HG03571 (cell line): Measurements from ENCODE around the gene CLDN12.
A peak's percentile ranks its signal among the peaks of the same experiment; 100 is the strongest.

Experiments used
- ATAC-seq: cut with Tn5 transposase; IDR thresholded peaks from one replicate; pipeline ENCODE4 v1.9.1; 2021; ENCODE audit not compliant: unreplicated experiment

The CLDN12 gene

DNA sequence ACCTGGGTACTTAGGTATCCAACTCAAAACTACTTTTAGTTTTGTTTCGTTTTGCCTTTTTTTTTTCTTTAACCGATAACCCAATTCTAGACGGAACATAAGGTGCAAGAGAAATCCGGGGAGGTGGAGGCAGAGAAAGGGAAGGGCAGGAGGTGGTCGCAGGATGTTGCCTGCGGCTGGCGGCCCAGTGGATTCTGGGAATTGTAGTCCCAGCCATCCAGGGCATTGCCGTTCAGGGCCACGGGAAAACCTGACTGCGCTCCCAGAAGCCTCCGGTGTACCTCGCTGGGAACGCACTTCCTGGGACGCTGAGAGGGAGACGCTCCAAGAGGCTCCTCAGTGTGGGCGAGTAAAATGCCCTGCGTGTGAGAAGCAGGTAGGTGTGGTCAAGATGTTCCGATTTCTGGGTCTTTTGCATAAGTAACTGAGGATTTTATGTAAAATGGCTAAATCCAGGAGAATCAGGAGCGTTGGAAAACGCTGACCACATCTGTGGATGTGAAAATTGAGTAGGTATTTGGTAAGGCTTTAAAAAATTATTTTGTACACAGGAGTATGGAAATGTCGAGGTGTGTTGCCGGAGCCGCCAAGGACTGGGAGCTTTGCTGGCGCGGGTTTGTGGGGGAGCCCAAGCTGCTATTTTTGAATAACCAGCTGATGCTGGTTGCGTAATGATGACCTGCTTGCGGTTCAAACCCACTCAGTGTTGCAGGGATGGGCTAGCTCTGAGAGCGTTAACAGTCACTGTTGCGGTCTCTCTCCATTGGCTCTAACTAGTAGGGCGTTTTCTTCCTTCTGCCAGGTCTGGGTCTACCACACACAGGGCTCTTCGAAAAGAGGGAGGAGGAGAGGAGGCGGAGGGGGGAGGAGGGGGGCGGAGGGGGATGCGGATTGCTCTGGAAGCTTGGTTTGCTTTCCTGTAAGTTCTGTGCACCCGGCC is at the start of gene CLDN12:
TSS of gene CLDN12 (plus strand) at position 288 of the 940 bp plus-strand sequence. CDS start 9,216 bp downstream, outside the sequence.
- ATAC-seq: peak; percentile 94

GRCh38 chr7:90383422-90383821 is 19.8 kb upstream of the CLDN12 start:
- ATAC-seq: no peak

DNA sequence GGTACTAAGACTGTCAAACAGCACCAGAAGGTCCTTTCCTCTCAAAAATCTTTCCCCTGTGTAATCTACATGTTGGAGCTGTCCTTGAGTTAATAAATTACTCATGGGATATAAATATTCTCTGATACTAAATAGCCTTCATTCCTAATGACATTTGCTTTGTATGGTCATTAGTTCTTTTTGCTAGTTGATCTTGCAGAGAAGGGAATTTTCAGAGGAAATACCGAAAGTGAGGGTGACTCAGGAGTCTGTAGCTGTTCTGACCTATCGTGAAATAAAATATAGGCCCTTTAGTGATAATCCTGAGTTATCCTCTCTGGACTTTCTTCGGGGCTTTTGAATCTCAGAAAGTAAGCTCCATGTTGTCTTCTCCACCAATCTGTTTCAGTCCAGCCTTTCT is 19.4 kb upstream of the CLDN12 start:
- no peak for ATAC-seq

GRCh38 chr7:90384433-90384832 is 18.8 kb upstream of the CLDN12 start:
- no peak for ATAC-seq

DNA sequence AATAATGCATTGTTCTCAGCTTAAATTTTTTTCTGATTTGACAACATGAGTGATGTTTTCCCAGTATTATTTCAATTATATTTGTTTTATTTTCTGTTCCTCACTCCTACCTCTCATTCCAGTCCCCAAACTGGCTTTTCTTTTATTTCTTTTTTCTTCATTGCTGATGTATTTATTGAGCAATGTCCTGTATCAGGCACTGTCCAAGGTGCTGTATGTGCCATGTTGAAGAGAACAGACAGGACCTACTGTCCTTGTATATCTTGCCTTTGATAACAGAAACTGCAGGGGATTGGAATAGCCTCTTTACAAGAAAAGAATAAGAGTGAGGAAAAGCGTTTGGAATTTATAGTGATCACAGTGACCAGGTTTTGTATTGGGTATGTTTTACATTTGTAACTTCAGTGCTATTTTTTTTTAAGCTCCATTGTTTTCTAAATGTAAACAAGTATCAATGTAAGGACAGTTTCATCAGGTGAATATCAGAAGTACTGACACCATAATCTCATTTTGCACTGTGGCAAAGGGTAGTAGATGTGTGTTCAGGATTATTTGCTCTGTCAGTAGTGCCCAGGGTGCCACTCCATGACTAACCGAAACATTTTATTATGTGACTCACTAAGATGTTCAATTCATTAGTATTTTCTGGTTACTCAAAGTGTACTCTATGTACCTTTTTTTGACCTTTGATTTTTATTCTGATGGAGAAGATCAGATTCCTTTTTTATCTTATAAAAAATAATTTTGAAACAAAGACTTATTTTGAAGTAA is 15.6 kb upstream of the CLDN12 start:
- no peak for ATAC-seq

DNA sequence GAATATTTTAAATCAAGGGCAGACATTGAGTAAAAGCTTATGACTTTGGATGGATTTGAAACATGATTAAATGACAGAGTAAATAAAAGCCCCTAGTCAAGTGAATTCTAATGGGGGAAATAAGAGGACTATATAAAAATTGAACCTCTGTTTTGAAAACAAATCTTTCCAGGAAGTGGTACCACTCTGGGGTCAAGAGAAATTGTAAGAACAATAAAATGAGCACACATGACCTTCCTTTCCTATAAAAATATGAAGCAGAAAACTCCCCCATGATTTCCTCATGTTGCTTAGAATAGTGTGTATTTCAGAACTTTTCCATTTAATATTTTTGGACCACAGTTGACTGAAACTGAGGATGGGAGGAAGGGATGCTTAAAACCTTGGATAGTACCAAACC is 12.3 kb upstream of the CLDN12 start:
- no peak for ATAC-seq

GRCh38 chr7:90391488-90391887 is 11.8 kb upstream of the CLDN12 start:
- no peak for ATAC-seq

- no peak for ATAC-seq
Measured at GRCh38 chr7:90396420-90396819, 6.8 kb upstream of the CLDN12 start.

GRCh38 chr7:90401989-90402388 is 1.3 kb upstream of the CLDN12 start:
- no peak for ATAC-seq

GRCh38 chr7:90402785-90403173 is 482 bp upstream of the CLDN12 start:
- no peak for ATAC-seq

DNA sequence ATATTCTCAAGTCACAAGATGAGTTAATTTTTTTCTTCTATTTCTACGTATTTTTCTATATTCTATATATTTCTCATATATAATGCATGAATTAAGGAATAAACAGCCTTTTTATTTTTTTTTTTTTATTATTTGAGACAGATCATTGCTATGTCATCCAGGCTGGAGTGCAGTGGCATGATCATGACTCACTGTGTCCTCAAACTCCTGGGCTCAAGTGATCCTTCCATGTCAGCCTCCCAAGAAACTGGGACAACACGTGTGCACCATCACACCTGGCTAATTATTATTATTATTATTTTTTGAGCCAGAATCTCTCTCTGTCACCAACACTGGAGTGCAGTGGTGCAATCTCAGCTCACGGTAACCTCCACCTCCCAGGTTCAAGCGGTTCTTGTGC is 1.5 kb downstream of the CLDN12 start:
- no peak for ATAC-seq

DNA sequence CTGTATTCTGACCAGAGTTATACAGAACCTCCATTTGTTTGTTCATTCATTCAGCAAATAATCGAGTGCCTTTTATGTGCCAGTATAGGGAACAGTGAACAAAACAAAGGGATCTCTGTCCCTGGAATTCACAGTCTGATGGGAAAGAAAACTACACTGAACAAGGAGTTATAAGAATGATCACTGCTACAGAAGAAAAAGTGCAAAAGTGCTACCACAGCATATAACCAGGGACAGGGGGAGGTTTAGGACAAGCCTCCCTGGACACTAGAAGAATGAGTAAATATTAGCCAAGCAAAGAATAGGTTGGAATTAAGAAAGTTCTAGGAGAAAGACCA is 4.2 kb downstream of the CLDN12 start:
- no peak for ATAC-seq

- no peak for ATAC-seq
Measured at GRCh38 chr7:90408142-90408541, 4.9 kb downstream of the CLDN12 start.

GRCh38 chr7:90409667-90410066 is 6.4 kb downstream of the CLDN12 start:
- ATAC-seq: no peak

DNA sequence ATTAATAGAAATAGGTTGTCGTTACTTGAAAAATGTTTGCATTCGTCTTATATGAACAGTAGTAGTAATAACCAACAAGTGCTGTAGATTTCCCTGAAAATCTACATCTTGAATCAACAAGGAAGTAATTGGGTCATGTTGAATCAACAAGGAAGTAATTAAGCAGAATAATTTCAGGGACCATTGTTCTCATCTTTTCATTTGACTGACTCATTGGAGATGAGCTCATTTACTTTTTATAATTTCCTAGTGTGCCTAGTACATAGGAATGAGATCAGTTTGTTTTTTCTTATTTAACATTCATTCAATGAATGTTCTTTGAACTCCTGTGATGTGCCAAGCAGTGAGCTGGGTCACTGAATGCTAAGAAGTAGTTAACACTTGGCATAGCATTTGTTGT is 8.2 kb downstream of the CLDN12 start:
- ATAC-seq: no peak

GRCh38 chr7:90412458-90413184 is 9.4 kb downstream of the CLDN12 start:
- ATAC-seq: peak; percentile 67

- ATAC-seq: no peak
Measured at GRCh38 chr7:90413185-90413528, 9.9 kb downstream of the CLDN12 start.

DNA sequence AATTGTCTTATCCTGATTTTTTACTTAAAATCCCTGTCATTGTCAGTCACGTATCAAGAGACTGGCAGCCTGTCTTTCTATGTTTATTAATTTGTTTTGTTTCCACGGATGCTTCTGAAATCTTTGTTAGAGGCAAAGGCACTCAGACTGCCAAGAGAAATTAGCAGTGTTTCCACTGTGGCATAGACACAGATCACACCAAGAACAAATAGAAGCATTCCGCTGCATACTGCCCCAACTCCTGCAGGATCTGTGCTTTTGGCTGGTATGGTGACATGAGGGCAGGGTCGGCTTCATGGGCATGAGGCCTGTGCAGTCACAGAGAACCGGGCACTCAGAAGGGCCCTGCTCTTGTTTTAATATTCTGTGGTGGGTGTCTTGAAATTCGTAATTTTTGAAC is 18.4 kb downstream of the CLDN12 start:
- no peak for ATAC-seq

GRCh38 chr7:90424720-90425119 is 21.5 kb downstream of the CLDN12 start:
- ATAC-seq: peak; percentile 83

- no peak for ATAC-seq
Measured at GRCh38 chr7:90425376-90425775, 22.1 kb downstream of the CLDN12 start.

GRCh38 chr7:90430614-90431460 is 27.6 kb downstream of the CLDN12 start:
- ATAC-seq: no peak
